ENCODE measurements around the gene DDX21.
"Not testable (repeated sequence)": the region's sequence is repeated elsewhere in the genome, so short reads cannot be mapped to it uniquely, and the experiment has no call there.

Gene DDX21

DNA sequence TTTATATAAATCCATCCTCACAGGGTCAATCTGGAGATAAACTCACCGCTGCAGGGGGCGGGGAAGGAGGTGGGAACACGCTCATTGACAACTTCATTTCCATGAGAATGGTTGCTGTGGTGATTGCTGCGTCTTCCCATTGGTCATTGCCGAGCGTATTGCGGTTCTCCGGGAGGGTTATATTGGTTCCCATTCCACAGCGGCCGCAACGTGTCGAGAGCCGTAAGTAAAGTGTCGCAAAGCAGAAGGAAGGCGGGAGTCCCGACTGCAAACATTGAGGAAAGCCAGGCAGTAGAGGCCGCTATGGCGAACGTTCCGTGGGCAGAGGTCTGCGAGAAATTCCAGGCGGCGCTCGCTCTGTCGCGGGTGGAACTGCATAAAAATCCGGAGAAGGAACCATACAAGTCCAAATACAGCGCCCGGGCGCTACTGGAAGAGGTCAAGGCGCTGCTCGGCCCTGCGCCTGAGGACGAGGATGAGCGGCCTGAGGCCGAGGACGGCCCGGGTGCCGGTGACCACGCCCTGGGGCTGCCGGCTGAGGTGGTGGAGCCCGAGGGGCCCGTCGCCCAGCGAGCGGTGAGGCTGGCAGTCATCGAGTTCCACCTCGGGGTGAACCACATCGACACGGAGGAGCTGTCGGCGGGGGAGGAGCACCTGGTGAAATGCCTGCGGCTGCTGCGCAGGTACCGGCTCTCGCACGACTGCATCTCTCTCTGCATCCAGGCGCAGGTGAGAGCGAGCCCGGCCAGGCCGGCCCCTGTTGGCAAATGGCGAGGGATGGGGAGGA, 32.8 kb downstream of the DDX21 start, which contains the start of gene KIFBP:
KIFBP (plus strand) TSS at position 274 of the 787 bp plus-strand sequence; CDS start at position 304, 30 bp downstream.
- DNase-seq (ENCODE audit: low spot score) = peak; percentile 98

DNA sequence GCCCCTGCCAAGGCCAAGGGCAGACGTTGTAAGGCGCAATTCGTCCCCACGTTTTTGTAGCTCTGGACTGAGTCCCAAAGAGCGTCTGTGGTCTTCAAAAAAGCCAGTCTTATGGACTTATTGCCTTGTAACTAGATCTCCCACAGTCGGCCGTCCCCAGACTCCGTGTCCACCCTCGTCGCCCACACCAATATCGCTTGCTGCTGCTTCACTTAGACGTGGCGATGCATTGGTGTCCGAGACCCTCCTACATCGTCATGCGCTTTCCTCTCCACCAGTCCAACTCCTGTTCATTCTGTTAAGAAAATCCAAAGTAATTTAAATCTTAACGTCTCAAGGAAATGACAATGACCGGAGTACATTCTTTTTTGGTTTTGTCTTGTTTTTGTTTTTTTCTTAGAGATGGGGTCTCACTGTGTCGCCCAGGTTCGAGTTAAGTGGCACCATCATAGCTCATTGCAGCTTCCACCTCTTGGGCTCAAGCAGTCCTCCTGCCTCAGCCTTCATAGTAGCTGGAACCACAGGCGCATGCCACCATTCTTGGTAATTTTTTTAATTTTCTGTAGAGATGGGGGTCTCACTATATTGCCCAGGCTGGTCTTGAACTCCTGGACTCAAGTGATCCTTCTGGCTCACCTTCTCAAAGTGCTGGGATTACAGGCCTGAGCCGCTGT, 33.5 kb downstream of the DDX21 start:
- DNase-seq (ENCODE audit: low spot score) = no peak

DNA sequence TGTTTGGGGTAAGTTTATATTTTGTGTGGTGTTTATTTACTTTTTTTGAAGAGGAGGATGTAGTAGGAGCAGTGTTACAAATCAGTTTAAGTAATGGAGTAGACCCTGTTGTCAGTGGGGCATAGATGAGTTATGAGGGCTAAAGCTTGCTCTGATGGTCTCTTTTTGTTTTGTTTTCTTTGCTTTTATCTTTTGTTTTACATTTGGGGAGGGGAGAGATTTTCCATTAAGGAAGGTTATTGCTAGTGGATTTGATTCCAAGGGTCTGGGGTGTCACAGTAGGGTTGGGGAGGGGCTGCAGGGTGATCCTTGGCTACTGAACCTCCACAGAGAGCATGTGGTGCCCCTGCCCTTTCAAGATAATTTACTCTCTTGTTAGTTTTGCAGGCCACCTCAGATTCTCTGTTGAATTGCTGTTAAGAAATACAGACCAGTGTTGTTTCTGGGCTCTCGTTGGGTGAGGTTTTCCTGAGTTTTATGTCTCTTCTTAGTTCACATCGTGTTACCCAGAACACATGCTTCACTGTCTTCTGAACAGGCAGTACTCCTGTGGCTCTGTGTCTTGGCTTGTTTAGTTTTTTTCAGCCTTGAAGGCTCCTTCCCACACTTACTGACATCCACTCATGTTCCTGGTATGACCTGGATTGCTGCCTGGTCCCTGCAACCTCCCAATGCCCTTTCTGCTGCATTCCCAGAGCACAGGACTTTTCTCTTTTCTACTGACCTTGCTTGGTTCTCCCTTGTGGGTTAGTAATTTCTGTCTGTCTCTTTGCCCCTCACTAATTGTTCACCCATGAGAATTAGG, 36.9 kb downstream of the DDX21 start:
- peak; percentile 55 for DNase-seq (ENCODE audit: low spot score)

DNA sequence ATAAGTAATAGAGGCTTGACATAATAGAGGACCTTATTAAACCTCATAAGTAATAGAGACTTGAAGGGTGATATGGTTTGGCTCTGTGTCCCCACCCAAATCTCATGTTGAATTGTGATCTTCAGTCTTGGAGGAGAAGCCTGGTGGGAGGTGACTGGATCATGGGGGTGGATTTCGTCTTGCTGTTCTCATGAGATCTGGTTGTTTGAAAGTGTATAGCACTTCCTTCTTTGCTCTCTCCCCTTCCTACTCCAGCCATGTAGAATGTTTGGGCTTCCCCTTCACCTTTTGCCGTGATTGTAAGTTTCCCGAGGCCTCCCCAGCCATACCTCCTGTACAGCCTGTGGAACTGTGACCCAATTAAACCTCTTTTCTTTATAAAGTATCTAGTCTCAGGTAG, 41.2 kb downstream of the DDX21 start:
- DNase-seq (ENCODE audit: low spot score) = no peak

DNA sequence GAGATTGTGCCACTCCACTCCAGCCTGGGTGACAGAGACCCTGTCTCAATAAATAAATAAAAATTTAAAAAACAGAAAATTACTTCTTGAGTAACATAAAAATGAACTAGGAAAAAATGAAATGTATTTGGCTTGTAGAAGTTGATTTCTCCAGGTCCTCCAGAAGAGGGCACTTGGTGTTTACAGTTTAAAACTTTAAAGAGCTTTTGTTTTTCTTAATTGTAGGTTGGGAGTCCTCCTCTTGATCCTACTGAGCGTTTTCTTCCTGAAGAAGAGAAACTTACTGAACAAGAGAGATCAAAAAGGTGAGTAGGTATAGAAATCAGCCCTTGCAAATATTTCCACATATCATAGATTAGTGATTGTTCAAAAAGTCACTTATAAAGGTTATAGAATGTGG, 48.9 kb downstream of the DDX21 start:
- peak; percentile 51 for DNase-seq (ENCODE audit: low spot score)

DNA sequence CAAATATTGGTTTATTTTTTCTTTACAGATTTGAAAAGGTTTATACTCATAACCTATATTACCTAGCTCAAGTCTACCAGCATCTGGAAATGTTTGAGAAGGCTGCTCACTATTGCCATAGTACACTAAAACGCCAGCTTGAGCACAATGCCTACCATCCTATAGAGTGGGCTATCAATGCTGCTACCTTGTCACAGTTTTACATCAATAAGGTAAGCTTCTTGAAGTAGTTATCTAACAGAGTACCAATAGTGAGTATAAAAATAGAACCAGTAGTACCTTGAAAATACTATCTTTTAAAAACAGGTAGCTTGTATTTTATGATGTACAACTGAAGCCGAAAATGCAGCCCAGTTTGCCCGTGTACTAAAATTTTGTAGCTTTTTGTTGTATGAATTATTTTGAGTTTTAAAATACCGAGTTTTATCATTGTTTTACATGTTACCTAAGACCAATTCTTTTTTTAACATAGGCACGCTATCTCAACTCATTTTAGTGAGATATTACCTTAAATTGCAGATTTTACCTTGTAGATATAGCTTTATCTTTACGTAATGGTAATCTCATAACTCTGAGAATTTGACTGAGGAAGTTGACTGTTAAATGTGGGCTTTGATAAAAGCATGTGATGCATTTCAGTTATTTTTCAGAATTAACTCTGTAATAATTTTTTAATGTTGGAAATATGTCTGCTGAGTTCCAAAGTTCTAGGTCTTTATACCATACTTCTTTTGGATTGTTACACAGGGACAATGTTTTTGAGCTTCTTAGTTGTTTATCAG, 49.9 kb downstream of the DDX21 start:
- DNase-seq (ENCODE audit: low spot score) = no peak

DNA sequence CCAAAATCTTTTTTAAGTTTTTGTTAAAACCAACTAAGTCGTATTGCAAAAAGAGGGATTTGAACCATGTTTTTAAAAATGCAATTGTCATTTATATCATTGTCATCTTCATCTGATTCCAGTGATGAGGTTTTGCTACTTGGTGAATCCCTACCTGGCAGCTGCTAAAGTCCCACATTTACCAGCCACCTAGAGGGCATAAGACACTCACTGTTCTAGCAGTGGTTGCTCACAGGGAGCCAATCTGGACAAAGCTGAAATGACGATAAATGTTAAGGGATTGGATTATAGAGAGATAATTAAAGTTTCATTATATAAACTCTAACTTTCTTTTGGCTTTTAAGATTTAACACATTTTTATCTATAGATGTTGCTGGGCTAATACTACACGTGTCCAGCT, 51.3 kb downstream of the DDX21 start:
- no peak for DNase-seq (ENCODE audit: low spot score)

DNA sequence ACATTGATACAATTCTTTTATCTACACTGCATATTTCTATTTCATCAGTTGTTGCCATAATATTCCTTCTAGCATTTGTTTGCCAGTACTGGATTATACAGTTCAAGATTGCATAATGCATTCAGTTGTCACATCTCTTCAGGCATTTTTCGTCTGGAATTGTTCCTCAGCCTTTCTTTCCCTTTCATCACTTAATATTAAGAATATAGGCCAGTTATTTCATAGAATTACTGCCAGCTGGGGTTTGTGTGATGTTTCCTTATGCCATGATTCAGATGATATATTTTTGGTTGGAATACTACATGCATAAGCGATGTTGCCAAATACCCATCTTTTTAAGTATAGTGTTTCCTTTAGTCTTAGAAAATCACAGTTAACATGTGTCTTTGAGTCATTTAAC, 53.4 kb downstream of the DDX21 start:
- DNase-seq (ENCODE audit: low spot score) = no peak

DNA sequence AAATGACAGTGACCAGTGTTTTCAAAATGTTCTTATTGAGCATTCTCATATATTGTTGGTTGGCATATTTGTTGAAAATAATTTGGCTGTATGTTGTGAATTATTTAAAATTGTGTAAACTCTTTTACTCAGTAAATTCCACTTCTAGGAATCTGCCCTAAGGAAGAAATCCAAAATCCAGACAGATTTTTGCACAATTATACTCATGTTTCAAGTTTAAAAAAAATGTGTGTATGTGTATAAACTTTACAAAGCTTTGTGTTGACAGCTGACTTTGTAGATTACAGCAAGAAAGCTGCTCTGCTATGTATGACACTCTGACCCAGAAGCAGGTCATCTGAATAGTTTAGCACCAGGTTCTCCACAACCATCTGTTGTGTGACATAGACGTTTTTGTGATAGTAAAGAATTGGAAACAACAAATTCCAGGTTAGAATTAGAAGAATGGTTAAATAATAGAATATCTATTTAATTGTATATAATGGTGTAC, 54.2 kb downstream of the DDX21 start:
- no peak for DNase-seq (ENCODE audit: low spot score)

DNA sequence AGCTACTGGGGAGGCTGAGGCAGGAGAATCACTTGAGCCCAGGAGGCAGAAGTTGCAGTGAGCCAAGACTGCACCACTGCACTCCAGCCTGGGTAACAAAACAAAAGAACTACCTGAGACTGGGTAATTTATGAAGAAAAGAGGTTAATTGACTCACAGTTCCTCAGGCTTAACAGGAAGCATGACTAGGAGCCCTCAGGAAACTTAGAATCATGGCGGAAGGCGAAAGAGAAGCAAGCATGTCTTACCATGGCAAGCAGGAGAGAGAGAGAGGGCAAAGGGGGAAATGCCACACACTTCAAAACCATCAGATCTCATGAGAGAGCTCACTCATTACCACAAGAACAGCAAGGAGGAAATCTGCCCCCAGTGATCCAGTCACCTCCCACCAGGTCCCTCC, 56.8 kb downstream of the DDX21 start:
- DNase-seq (ENCODE audit: low spot score) = not testable (repeated sequence)

DNA sequence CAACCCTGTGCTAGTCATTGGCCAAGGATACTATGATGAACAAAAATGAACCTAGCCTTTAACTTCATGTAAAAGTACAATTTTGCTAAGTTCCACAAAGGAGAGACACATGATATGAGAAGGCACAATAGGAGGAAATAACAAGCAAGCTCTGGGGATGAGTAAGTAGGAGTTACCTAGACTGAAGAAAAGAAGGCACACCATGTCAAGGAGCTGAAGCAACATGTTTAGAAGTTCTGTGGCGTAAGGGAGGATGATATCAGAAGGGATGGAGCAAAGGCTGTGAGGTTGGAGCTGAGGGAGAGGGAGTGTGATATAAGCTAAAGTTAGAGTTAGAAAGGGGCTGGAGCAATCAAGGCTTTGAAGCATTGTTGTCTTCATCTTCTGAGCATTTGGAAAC, 58.2 kb downstream of the DDX21 start:
- no peak for DNase-seq (ENCODE audit: low spot score)

DNA sequence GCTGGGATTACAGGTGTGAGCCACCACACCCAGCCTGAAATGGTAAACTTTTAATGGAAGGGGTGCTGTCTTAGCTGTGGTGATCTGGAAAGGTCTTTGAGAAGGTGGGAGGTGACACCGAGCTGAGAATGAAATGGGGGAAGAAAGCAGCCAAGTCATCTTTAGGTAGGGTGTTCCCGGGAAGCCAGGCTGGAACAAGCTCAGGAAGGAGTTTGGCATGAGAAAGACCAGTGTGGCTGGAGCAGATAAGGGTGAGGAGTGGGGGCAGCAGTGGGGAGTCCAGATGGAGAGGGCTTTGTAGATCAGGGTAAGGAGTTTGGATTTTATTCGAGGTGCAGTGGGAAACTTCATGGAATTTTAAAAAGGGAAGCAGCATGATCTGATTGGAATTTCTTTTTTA, 62.6 kb downstream of the DDX21 start:
- DNase-seq (ENCODE audit: low spot score) = no peak

DNA sequence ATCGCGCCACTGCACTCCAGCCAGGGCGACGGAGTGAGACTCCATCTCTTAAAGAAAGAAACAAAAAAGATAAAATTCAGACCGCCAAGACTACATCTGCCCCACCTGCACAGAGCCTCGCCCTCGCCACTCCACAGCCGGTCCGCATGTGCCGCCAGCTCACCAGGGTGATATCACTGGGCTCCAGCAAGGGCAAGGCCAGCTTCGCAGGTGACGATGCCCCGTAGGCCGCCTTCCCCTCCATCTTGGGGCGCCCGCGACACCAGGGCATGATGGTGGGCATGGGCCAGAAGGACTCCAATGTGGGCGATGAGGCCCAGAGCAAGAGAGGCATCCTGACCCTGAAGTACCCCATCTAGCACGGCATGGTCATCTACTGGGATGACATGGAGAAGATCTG, 66.6 kb downstream of the DDX21 start:
- DNase-seq (ENCODE audit: low spot score) = no peak

DNA sequence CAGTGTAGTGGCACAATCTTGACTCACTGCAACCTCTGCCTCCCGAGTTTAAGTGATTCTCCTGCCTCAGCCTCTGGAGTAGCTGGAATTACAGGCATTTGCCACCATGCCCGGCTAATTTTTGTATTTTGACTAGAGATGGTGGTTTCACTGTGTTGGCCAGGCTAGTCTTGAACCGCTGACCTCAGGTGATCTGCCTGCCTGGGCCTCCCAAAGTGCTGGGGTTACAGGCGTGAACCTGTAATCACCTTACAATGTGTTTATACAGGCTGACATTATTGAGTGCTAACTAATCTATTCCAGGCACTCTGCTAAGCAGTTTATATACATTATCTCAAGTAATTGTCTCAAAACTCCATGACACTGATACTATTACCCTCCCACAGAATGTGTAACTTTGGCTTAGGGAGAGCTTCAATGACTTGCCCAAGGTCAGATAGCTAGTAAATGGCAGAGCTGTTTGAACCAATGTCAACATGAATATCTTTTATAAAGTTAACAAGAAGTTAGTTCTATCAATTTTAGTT, 69.5 kb downstream of the DDX21 start:
- DNase-seq (ENCODE audit: low spot score) = no peak

DNA sequence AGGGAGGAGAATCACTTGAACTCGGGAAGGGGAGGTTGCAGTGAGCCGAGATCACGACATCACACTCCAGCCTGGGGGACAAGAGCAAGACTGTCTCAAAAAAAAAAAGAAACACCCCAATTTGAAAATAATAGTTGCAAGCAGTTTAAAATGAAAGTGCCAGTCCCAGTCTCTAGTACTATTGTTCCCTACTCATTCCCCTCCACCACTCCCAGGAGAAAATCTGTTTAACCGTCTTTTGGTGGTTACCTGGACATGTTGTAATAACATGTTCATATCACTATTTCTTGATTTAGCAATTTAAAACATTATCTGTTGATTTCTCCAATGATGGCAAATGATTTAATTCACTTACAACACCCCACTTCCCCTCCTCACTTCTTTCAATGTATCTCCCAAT, 77.3 kb downstream of the DDX21 start:
- DNase-seq (ENCODE audit: low spot score) = no peak
